Osteoblast (primary cell): Measurements from ENCODE around the gene GSTA5. TPM values are rescaled to one million over a fixed set of nuclear protein-coding genes. Genes with fewer than 3 reads are reported as not detected.
"Not testable (repeated sequence)": the region's sequence is repeated elsewhere in the genome, so short reads cannot be mapped to it uniquely, and the experiment has no call there.

ENCODE experiments used
- DNase-seq: peaks from one replicate; pipeline ENCODE4 v3.0.0; 2011; ENCODE audit warnings: low spot score, mixed read lengths; ENCODE audit not compliant: insufficient read length; ENCODE audit errors: missing footprints
- H2AFZ ChIP-seq: 2 replicates; pipeline ENCODE4 v1.6.0; 2011; ENCODE audit warnings: mild to moderate bottlenecking, low read length
- H3K27ac ChIP-seq: 2 replicates; pipeline ENCODE4 v1.5.1; 2011; ENCODE audit warnings: mild to moderate bottlenecking, low read depth, low read length, moderate library complexity
- H3K27me3 ChIP-seq: 2 replicates; pipeline ENCODE4 v1.6.0; 2012; ENCODE audit warnings: mild to moderate bottlenecking, control low read depth, inconsistent platforms, low read length, moderate library complexity; ENCODE audit not compliant: insufficient read depth
- H3K36me3 ChIP-seq: 2 replicates; pipeline ENCODE4 v1.5.1; 2011; ENCODE audit warnings: mild to moderate bottlenecking, low read length, control low read depth, moderate library complexity; ENCODE audit not compliant: insufficient read depth
- H3K4me1 ChIP-seq: 2 replicates; pipeline ENCODE4 v1.5.1; 2011; ENCODE audit warnings: mild to moderate bottlenecking, low read length, control low read depth, moderate library complexity; ENCODE audit not compliant: insufficient read depth
- H3K4me2 ChIP-seq: 2 replicates; pipeline ENCODE4 v1.6.0; 2011; ENCODE audit warnings: mild to moderate bottlenecking, low read length; ENCODE audit not compliant: insufficient read depth
- H3K4me3 ChIP-seq: fragments of 200-600 bp; sonication (generic); 3 replicates; pipeline ENCODE4 v1.5.1; 2012; ENCODE audit warnings: mild to moderate bottlenecking, low read length, inconsistent platforms; ENCODE audit not compliant: insufficient read depth
- H3K79me2 ChIP-seq: 2 replicates; pipeline ENCODE4 v1.6.0; 2012; ENCODE audit warnings: mild to moderate bottlenecking, low read length, control low read depth, inconsistent platforms; ENCODE audit not compliant: insufficient read depth
- H3K9me3 ChIP-seq: 2 replicates; pipeline ENCODE4 v1.5.1; 2011; ENCODE audit warnings: low read depth, low read length, control low read depth
- H4K20me1 ChIP-seq: 2 replicates; pipeline ENCODE4 v1.6.0; 2012; ENCODE audit warnings: mild to moderate bottlenecking, low read length, control low read depth; ENCODE audit not compliant: insufficient read depth
- CTCF ChIP-seq: IDR thresholded peaks from 2 replicates; pipeline ENCODE4 v1.5.1; 2011; ENCODE audit warnings: mild to moderate bottlenecking, low read depth, low read length, moderate library complexity; ENCODE audit errors: extremely low read depth
- total RNA-seq: library from RNA; depleted of rRNA; stranded (reverse); fragments of >200 nt; gene quantifications from 2 replicates; pipeline ENCODE4 v1.2.3, GENCODE V29; 2012

Gene GSTA5
- total RNA-seq, 1 donor = not detected

- no peaks in the 10 kb centered on the region for H3K36me3 ChIP-seq
- H3K9me3 ChIP-seq = no peaks in the 10 kb centered on the region
- peaks cover 20% of the 10 kb centered on the region for H3K4me1 ChIP-seq
- no peak for DNase-seq
- TF ChIP-seq CTCF = no peak
- peaks cover 42% of the 10 kb centered on the region for H3K27me3 ChIP-seq
- no peak overlapping the region for H3K27ac ChIP-seq
- no peak overlapping the region for H2AFZ ChIP-seq
- no peaks in the 10 kb centered on the region for H3K79me2 ChIP-seq
- H4K20me1 ChIP-seq = no peaks in the 10 kb centered on the region
- H3K4me3 ChIP-seq = no peak overlapping the region
- H3K4me2 ChIP-seq = no peak overlapping the region
Observed at GRCh38 chr6:52876056-52876787, 35.6 kb upstream of the GSTA5 start.

- H3K27ac ChIP-seq = no peak overlapping the region
- H3K9me3 ChIP-seq = no peaks in the 10 kb centered on the region
- no peak overlapping the region for H3K4me3 ChIP-seq
- peaks cover 17% of the 10 kb centered on the region for H3K4me1 ChIP-seq
- H3K4me2 ChIP-seq = no peak overlapping the region
- peaks cover 45% of the 10 kb centered on the region for H3K27me3 ChIP-seq
- no peaks in the 10 kb centered on the region for H3K36me3 ChIP-seq
- no peaks in the 10 kb centered on the region for H3K79me2 ChIP-seq
- no peak overlapping the region for H2AFZ ChIP-seq
- H4K20me1 ChIP-seq = no peaks in the 10 kb centered on the region
- DNase-seq = no peak
- no peak for TF ChIP-seq CTCF
Observed at GRCh38 chr6:52872031-52872430, 31.4 kb upstream of the GSTA5 start.

- H4K20me1 ChIP-seq = no peaks in the 10 kb centered on the region
- H2AFZ ChIP-seq = no peak overlapping the region
- H3K9me3 ChIP-seq = no peaks in the 10 kb centered on the region
- peaks cover 13% of the 10 kb centered on the region for H3K4me1 ChIP-seq
- DNase-seq = no peak
- H3K36me3 ChIP-seq = no peaks in the 10 kb centered on the region
- H3K27ac ChIP-seq = no peak overlapping the region
- TF ChIP-seq CTCF = no peak
- no peak overlapping the region for H3K4me3 ChIP-seq
- H3K79me2 ChIP-seq = no peaks in the 10 kb centered on the region
- H3K27me3 ChIP-seq = peaks cover 45% of the 10 kb centered on the region
- no peak overlapping the region for H3K4me2 ChIP-seq
Observed at GRCh38 chr6:52871621-52872020, 31.0 kb upstream of the GSTA5 start.

GRCh38 chr6:52870335-52871091 lies 29.9 kb upstream of the GSTA5 start:
- not testable (repeated sequence) for H3K27ac ChIP-seq, H3K4me3 ChIP-seq, DNase-seq, H3K79me2 ChIP-seq, H3K4me2 ChIP-seq, H2AFZ ChIP-seq, H4K20me1 ChIP-seq, H3K9me3 ChIP-seq, H3K36me3 ChIP-seq
- Histone ChIP-seq H3K4me1 (peaks cover 11% of the 10 kb centered on the region), H3K27me3 (peaks cover 39% of the 10 kb centered on the region)

GRCh38 chr6:52868899-52869298 lies 28.3 kb upstream of the GSTA5 start:
- H3K4me2 ChIP-seq = not testable (repeated sequence)

More at GRCh38 chr6:52868899-52869298, 28.3 kb upstream of the GSTA5 start:
- Histone ChIP-seq H3K4me1 (peaks cover 11% of the 10 kb centered on the region), H3K27me3 (peaks cover 27% of the 10 kb centered on the region)
- H2AFZ ChIP-seq, DNase-seq, H3K36me3 ChIP-seq, H3K79me2 ChIP-seq, H4K20me1 ChIP-seq, H3K4me3 ChIP-seq, H3K9me3 ChIP-seq, H3K27ac ChIP-seq: not testable (repeated sequence)
